Measurements from ENCODE around the gene STK16.

DNA sequence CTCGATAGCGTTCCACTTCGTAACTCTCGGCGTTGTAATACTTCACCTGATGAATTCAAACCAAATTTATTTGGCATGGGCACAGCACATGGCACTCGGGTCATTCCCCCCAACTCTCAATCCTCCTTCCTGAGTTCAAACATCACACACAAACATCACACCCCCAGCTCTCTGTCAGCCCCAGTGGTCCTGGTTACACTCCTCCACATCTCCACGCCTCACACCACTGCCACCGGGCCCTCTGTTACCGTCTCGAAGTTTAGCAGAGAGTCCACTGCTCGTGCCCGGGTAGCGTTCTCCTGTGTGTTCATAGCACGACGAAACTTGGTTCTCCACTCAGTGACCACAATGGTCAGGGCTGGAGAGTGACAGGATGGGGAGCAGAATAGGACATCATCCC lies 31.1 kb upstream of the STK16 start:
- TF ChIP-seq POLR2A (IDR thresholded peaks at IDR 0.05) = no peak
- TF ChIP-seq POLR2AphosphoS5 (IDR thresholded peaks at IDR 0.05) = no peak
- TF ChIP-seq, protein P1, sequence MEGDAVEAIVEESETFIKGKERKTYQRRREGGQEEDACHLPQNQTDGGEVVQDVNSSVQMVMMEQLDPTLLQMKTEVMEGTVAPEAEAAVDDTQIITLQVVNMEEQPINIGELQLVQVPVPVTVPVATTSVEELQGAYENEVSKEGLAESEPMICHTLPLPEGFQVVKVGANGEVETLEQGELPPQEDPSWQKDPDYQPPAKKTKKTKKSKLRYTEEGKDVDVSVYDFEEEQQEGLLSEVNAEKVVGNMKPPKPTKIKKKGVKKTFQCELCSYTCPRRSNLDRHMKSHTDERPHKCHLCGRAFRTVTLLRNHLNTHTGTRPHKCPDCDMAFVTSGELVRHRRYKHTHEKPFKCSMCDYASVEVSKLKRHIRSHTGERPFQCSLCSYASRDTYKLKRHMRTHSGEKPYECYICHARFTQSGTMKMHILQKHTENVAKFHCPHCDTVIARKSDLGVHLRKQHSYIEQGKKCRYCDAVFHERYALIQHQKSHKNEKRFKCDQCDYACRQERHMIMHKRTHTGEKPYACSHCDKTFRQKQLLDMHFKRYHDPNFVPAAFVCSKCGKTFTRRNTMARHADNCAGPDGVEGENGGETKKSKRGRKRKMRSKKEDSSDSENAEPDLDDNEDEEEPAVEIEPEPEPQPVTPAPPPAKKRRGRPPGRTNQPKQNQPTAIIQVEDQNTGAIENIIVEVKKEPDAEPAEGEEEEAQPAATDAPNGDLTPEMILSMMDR (IDR thresholded peaks at IDR 0.05) = no peak

Data from transverse colon (tissue), 4 donors.